H1 (cell line): Measurements from ENCODE around the gene ZNF592. TPM values are rescaled to one million over a fixed set of nuclear protein-coding genes. Genes with fewer than 3 reads are reported as not detected.

Experiments used
- CTCF ChIA-PET: fragments of 300-600 bp; sonication (Branson Sonifier 250); formaldehyde crosslinking; loops from one replicate; lab custom pipeline; 2021; ENCODE audit not compliant: partially characterized antibody; lab: Charles Lee
- POLR2A ChIA-PET: fragments of 300-600 bp; sonication (Branson Sonifier 250); formaldehyde crosslinking; loops from one replicate; lab custom pipeline; 2021; ENCODE audit warnings: inconsistent platforms; ENCODE audit not compliant: partially characterized antibody; lab: Charles Lee
- DNase-seq, 2 experiments: peaks; one replicate each; pipeline versions ENCODE4 v3.0.0 to v3.0.0-alpha.2; 2010 to 2022; ENCODE audit warnings: low spot score in 2 of 2, low read depth in 1 of 2, mixed read lengths in 1 of 2
- FAIRE-seq: peaks from 2 replicates; lab custom pipeline; 2011; peaks lifted over from hg19 to GRCh38; lab: Jason Lieb, UNC
- H2AFZ ChIP-seq: 2 replicates; pipeline ENCODE4 v1.8.1; 2012; ENCODE audit warnings: low read length, inconsistent platforms
- H2AK5ac ChIP-seq: 2 replicates; pipeline ENCODE4 v1.6.1; 2013; ENCODE audit warnings: low read depth, low read length
- H2BK120ac ChIP-seq: replicated peaks from 2 replicates; pipeline ENCODE3; 2013; ENCODE audit warnings: low read depth, low read length, inconsistent platforms
- H2BK12ac ChIP-seq: 2 replicates; pipeline ENCODE4 v1.6.1; 2013; ENCODE audit warnings: low read depth, low read length
- H2BK15ac ChIP-seq: 2 replicates; pipeline ENCODE4 v1.6.1; 2013; ENCODE audit warnings: low read length
- H2BK20ac ChIP-seq: 2 replicates; pipeline ENCODE4 v1.6.1; 2013; ENCODE audit warnings: low read length
- H2BK5ac ChIP-seq: 2 replicates; pipeline ENCODE4 v1.6.1; 2013; ENCODE audit warnings: low read depth, low read length
- H3K14ac ChIP-seq: 2 replicates; pipeline ENCODE4 v1.6.1; 2013; ENCODE audit warnings: inconsistent platforms; ENCODE audit not compliant: insufficient read length
- H3K18ac ChIP-seq: 2 replicates; pipeline ENCODE4 v1.6.1; 2013; ENCODE audit warnings: low read length; ENCODE audit errors: extremely low read depth
- H3K23ac ChIP-seq: 2 replicates; pipeline ENCODE4 v1.6.1; 2013; ENCODE audit warnings: inconsistent platforms; ENCODE audit not compliant: insufficient read length
- H3K23me2 ChIP-seq: 2 replicates; pipeline ENCODE4 v1.6.1; 2013; ENCODE audit warnings: low read depth, low read length
- H3K27ac ChIP-seq: 2 replicates; pipeline ENCODE4 v1.6.1; 2011; ENCODE audit warnings: low read depth, low read length, inconsistent platforms
- H3K27me3 ChIP-seq, 4 experiments: replicated peaks in 1 of 4; 1 replicate in 1 of 4; 2 replicates in 3 of 4; pipeline versions ENCODE4 v1.6.1 to v1.8.1; 2011 to 2013; ENCODE audit warnings: low read length in 3 of 4, mild to moderate bottlenecking in 3 of 4, inconsistent platforms in 2 of 4, mixed read lengths in 2 of 4, moderate library complexity in 1 of 4; ENCODE audit not compliant: control insufficient read depth in 3 of 4, insufficient read depth in 3 of 4; ENCODE audit errors: extremely low read depth in 1 of 4
- H3K36me3 ChIP-seq, 4 experiments: 2 replicates each; pipeline versions ENCODE4 v1.6.1 to v1.8.1; 2011 to 2013; ENCODE audit warnings: mild to moderate bottlenecking in 4 of 4, low read length in 3 of 4, moderate library complexity in 2 of 4, control low read depth in 1 of 4, inconsistent platforms in 1 of 4; ENCODE audit not compliant: insufficient read depth in 4 of 4, control insufficient read depth in 2 of 4
- H3K4ac ChIP-seq: replicated peaks from 2 replicates; pipeline ENCODE3; 2013; ENCODE audit warnings: low read length, low read depth, mixed read lengths, inconsistent platforms; ENCODE audit not compliant: insufficient read length
- H3K4me1 ChIP-seq, 4 experiments: replicated peaks in 1 of 4; 1 replicate in 1 of 4; 2 replicates in 3 of 4; pipeline versions ENCODE4 v1.6.1 to v1.8.1; 2011 to 2013; ENCODE audit warnings: low read length in 3 of 4, inconsistent platforms in 2 of 4, mixed read lengths in 1 of 4; ENCODE audit not compliant: insufficient read depth in 4 of 4, control insufficient read depth in 3 of 4
- H3K4me2 ChIP-seq, 2 experiments: 2 replicates each; pipeline versions ENCODE4 v1.6.1 to v1.8.1; 2011 to 2013; ENCODE audit warnings: low read depth in 2 of 2, low read length in 2 of 2, control low read depth in 1 of 2, inconsistent platforms in 1 of 2, mild to moderate bottlenecking in 1 of 2; ENCODE audit not compliant: insufficient read depth in 1 of 2
- H3K4me3 ChIP-seq, 4 experiments: fragments of 200-600, 300-600 bp in 1 of 4; sonication (generic), shearing (Covaris generic), sonication (Bioruptor Twin) in 1 of 4; 2 replicates each; pipeline versions ENCODE4 v1.5.1 to v1.8.1; 2011 to 2016; ENCODE audit warnings: low read length in 4 of 4, low read depth in 3 of 4, control low read depth in 2 of 4, inconsistent platforms in 2 of 4, mild to moderate bottlenecking in 2 of 4, mixed read lengths in 1 of 4, moderate library complexity in 1 of 4; ENCODE audit not compliant: insufficient read depth in 2 of 4; ENCODE audit errors: extremely low read depth in 1 of 4
- H3K56ac ChIP-seq: replicated peaks from 2 replicates; pipeline ENCODE3; 2013; ENCODE audit warnings: low read depth, mild to moderate bottlenecking, mixed read lengths, low read length, inconsistent platforms; ENCODE audit not compliant: insufficient read length
- H3K79me1 ChIP-seq: 2 replicates; pipeline ENCODE4 v1.6.1; 2013; ENCODE audit warnings: low read depth, low read length, control low read depth
- H3K79me2 ChIP-seq, 2 experiments: 2 replicates each; pipeline versions ENCODE4 v1.6.1 to v1.8.1; 2012 to 2013; ENCODE audit warnings: low read length in 2 of 2, mild to moderate bottlenecking in 2 of 2, inconsistent platforms in 1 of 2; ENCODE audit not compliant: insufficient read depth in 2 of 2, control insufficient read depth in 1 of 2
- H3K9ac ChIP-seq, 4 experiments: replicated peaks in 1 of 4; 1 replicate in 1 of 4; 2 replicates in 3 of 4; pipeline versions ENCODE4 v1.6.1 to v1.8.1; 2011 to 2013; ENCODE audit warnings: low read depth in 3 of 4, low read length in 3 of 4, control low read depth in 2 of 4, mild to moderate bottlenecking in 2 of 4, moderate library complexity in 2 of 4, inconsistent platforms in 1 of 4; ENCODE audit errors: extremely low read depth in 1 of 4
- H3K9me3 ChIP-seq, 2 experiments: 2 replicates each; pipeline versions ENCODE4 v1.6.1 to v1.8.1; 2012 to 2013; ENCODE audit warnings: mild to moderate bottlenecking in 2 of 2, moderate library complexity in 2 of 2, control low read depth in 1 of 2, inconsistent platforms in 1 of 2, low read depth in 1 of 2, low read length in 1 of 2, mixed read lengths in 1 of 2; ENCODE audit not compliant: insufficient read depth in 2 of 2
- H4K20me1 ChIP-seq, 2 experiments: replicated peaks in 1 of 2; 2 replicates each; pipeline versions ENCODE3 to v1.8.1; 2011 to 2013; ENCODE audit warnings: inconsistent platforms in 2 of 2, low read length in 2 of 2, mild to moderate bottlenecking in 1 of 2; ENCODE audit not compliant: insufficient read depth in 2 of 2, control insufficient read depth in 1 of 2
- H4K5ac ChIP-seq: 2 replicates; pipeline ENCODE4 v1.6.1; 2013; ENCODE audit warnings: low read length, low read depth, mixed read lengths, inconsistent platforms; ENCODE audit not compliant: insufficient read length
- H4K8ac ChIP-seq: 2 replicates; pipeline ENCODE4 v1.8.0; 2013; ENCODE audit warnings: mild to moderate bottlenecking, moderate library complexity, low read length, inconsistent platforms; ENCODE audit not compliant: insufficient read depth; ENCODE audit errors: extremely low read depth
- H4K91ac ChIP-seq: replicated peaks from 2 replicates; pipeline ENCODE3; 2013; ENCODE audit warnings: low read length, mixed read lengths, inconsistent platforms; ENCODE audit not compliant: insufficient read length
- RNF2 ChIP-seq: fragments of 200-900, 300-1000 bp; sonication (generic); IDR thresholded peaks from 2 replicates; pipeline ENCODE4 v1.7.1; 2016; ENCODE audit warnings: borderline replicate concordance, low read depth, mild to moderate bottlenecking, antibody characterized with exemption, low read length; ENCODE audit not compliant: poor library complexity, severe bottlenecking; ENCODE audit errors: missing control alignments
- WGBS, 2 experiments: shearing (Covaris generic) in 1 of 2; methylation state at CpG; one replicate each; pipeline versions ENCODE4 v1.1.6 to v1.1.7; 2013 to 2015; ENCODE audit warnings: low lambda C conversion rate in 2 of 2, mixed read lengths in 2 of 2, inconsistent platforms in 1 of 2, low coverage in 1 of 2, missing lambda C conversion rate in 1 of 2; ENCODE audit not compliant: insufficient replicate concordance in 2 of 2, insufficient coverage in 1 of 2, insufficient read length in 1 of 2; ENCODE audit errors: extremely low coverage in 1 of 2, missing lambda C conversion rate in 1 of 2; 5-methylcytosine and 5-hydroxymethylcytosine counted together
- polyA plus RNA-seq, 7 experiments: library from polyadenylated mRNA; depleted of rRNA in 3 of 7; stranded (reverse) in 5 of 7; unstranded in 2 of 7; fragments of >200 nt in 5 of 7; fragments of 200-250 nt in 2 of 7; gene quantifications; 1 replicate in 5 of 7; 2 replicates in 1 of 7; 4 replicates in 1 of 7; pipeline versions ENCODE4 v1.2.1 to v1.2.3, GENCODE V29; 2011 to 2013; ENCODE audit warnings: missing spikeins in 2 of 7, mixed read lengths in 2 of 7
- total RNA-seq: library from RNA; stranded (reverse); fragmentation: NEBNext Ultra II Directional; extraction: Animal tissue kit (Norgen Biotek cat#: 25700); gene quantifications from 2 replicates; pipeline ENCODE4 v1.2.1, GENCODE V29; 2021

Gene ZNF592
- total and polyA plus RNA-seq, 2 of the 8 experiments (the other 6 are each of a cell fraction or from before 2014, with no cell fraction given), result 14.2 to 33.0 TPM

GRCh38 chr15:84844964-84845363 is 96.6 kb downstream of the ZNF592 start:
- Histone ChIP-seq H3K4ac (no peak overlapping the region), H2BK20ac (no peak overlapping the region), H3K56ac (no peak overlapping the region), H3K4me1 (no peaks in the 10 kb centered on the region), H3K14ac (no peak overlapping the region), H3K36me3 (no peaks in the 10 kb centered on the region), H2AK5ac (no peak overlapping the region), H2AFZ (no peak overlapping the region), H4K20me1 (no peaks in the 10 kb centered on the region), H4K91ac (no peak overlapping the region), H3K4me3 (no peak overlapping the region), H3K18ac (no peak overlapping the region), H2BK15ac (no peak overlapping the region), H3K9me3 (peaks cover 0 to 2% of the 10 kb centered on the region in 2 experiments; a peak in 1 of 4 replicates), H3K27me3 (no peaks in the 10 kb centered on the region), H3K4me2 (no peak overlapping the region), H2BK12ac (no peak overlapping the region), H3K23me2 (no peaks in the 10 kb centered on the region), H3K79me1 (no peaks in the 10 kb centered on the region), H3K27ac (no peak overlapping the region), H3K79me2 (no peaks in the 10 kb centered on the region), H2BK120ac (no peak overlapping the region), H4K5ac (no peak overlapping the region), H2BK5ac (no peak overlapping the region), H4K8ac (no peak overlapping the region), H3K23ac (no peak overlapping the region), H3K9ac (no peak overlapping the region)
- whole genome bisulfite sequencing, 2 experiments, result 100% methylated on average over 2 of the region's 2 CpGs; no CpG with 5 or more reads in 1 of the 2 experiments
- POLR2A ChIA-PET, result interaction anchor here (1.4 to 1.8 kb wide), 2 partner anchors 10 to 28 kb away, joined by 3 to 5 read pairs; partner anchors contain the start of gene ALPK3
- DNase-seq, result no peak
- CTCF ChIA-PET, result interaction anchor here (0.6 to 6.7 kb wide), 30 partner anchors 9 to 645 kb away, joined by 3 to 89 read pairs (median 4); no protein-coding TSS in a partner anchor
- no peak for TF ChIP-seq RNF2
- FAIRE-seq, result no peak
